ENCODE measurements around the gene CATSPERZ.

DNA sequence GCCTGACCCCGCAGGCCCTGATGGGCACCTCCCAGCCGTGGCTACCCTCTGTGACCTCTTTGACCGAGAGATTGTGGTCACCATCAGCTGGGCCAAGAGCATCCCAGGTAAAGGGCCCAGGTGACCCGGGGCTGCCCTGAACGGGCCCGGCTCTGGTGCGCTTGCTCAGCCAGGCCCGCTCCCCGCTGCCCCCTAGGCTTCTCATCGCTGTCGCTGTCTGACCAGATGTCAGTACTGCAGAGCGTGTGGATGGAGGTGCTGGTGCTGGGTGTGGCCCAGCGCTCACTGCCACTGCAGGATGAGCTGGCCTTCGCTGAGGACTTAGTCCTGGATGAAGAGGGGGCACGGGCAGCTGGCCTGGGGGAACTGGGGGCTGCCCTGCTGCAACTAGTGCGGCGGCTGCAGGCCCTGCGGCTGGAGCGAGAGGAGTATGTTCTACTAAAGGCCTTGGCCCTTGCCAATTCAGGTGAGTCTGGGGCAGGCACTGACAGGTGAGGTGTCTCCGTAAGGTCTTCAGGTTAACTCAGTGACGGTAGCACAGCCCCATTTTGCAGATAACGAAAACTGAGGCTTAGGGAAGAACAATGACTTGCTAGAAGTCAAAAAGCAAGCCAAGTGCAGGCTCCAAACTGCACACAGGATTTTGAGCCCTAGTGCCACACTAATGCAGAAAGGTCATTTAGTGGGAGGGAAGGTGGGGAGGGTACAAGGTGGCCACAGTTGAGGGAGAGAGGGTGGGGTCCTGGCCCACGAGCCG, 14.8 kb downstream of the CATSPERZ start:
- TF ChIP-seq, protein P1, sequence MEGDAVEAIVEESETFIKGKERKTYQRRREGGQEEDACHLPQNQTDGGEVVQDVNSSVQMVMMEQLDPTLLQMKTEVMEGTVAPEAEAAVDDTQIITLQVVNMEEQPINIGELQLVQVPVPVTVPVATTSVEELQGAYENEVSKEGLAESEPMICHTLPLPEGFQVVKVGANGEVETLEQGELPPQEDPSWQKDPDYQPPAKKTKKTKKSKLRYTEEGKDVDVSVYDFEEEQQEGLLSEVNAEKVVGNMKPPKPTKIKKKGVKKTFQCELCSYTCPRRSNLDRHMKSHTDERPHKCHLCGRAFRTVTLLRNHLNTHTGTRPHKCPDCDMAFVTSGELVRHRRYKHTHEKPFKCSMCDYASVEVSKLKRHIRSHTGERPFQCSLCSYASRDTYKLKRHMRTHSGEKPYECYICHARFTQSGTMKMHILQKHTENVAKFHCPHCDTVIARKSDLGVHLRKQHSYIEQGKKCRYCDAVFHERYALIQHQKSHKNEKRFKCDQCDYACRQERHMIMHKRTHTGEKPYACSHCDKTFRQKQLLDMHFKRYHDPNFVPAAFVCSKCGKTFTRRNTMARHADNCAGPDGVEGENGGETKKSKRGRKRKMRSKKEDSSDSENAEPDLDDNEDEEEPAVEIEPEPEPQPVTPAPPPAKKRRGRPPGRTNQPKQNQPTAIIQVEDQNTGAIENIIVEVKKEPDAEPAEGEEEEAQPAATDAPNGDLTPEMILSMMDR (IDR thresholded peaks at IDR 0.05), result no peak
- no peak for TF ChIP-seq POLR2A (IDR thresholded peaks at IDR 0.05)

Data from testis (tissue), 2 donors.